ENCODE data around the gene SIGLEC9.

The SIGLEC9 gene

GRCh38 chr19:51111606-51112005 lies 13.1 kb upstream of the SIGLEC9 start:
- no peak for DNase-seq
- Histone ChIP-seq H3K36me3 (ENCODE audit: control insufficient read depth in 1 of 2, insufficient read depth in 2 of 2, low read length in 2 of 2) (no peaks in the 10 kb centered on the region), H3K79me2 (ENCODE audit: control insufficient read depth, insufficient read depth, low read length, poor library complexity) (no peaks in the 10 kb centered on the region), H3K27me3 (ENCODE audit: insufficient read depth, low read length) (no peaks in the 10 kb centered on the region), H2AK5ac (ENCODE audit: low read length) (no peak overlapping the region), H3K18ac (ENCODE audit: low read length) (no peak overlapping the region), H3K23ac (ENCODE audit: low read length) (no peak overlapping the region), H3K4ac (ENCODE audit: low read depth, low read length) (no peak overlapping the region), H4K12ac (ENCODE audit: low read depth, low read length) (no peak overlapping the region), H2BK120ac (ENCODE audit: insufficient read depth, low read length, poor library complexity) (no peak overlapping the region), H3K4me3 (ENCODE audit: low read depth, low read length) (no peak overlapping the region), H2AFZ (ENCODE audit: insufficient read depth, low read length, poor library complexity) (no peak overlapping the region), H3K14ac (ENCODE audit: low read length) (no peak overlapping the region), H3K4me2 (ENCODE audit: low read length) (no peak overlapping the region), H3K27ac (ENCODE audit: low read depth, low read length) (no peak overlapping the region), H3K9me3 (ENCODE audit: insufficient read depth, low read depth, low read length) (peaks cover 2% of the 10 kb centered on the region), H2BK12ac (ENCODE audit: low read length) (no peak overlapping the region), H3K4me1 (ENCODE audit: control insufficient read depth in 1 of 2, insufficient read depth in 2 of 2, low read length in 2 of 2) (peaks cover 7 to 10% of the 10 kb centered on the region in 2 experiments), H3K79me1 (ENCODE audit: low read length) (peaks cover 2% of the 10 kb centered on the region), H3K9ac (ENCODE audit: low read length) (no peak overlapping the region), H4K91ac (ENCODE audit: low read depth, low read length) (no peak overlapping the region), H4K8ac (ENCODE audit: low read depth, low read length) (no peak overlapping the region), H2BK5ac (ENCODE audit: low read depth, low read length, poor library complexity) (no peak overlapping the region)
- no CpG with 5 or more reads among the region's 6 CpGs for WGBS (ENCODE audit: extremely low coverage, insufficient coverage, insufficient read length)

GRCh38 chr19:51114087-51114729 lies 10.5 kb upstream of the SIGLEC9 start:
- H4K91ac ChIP-seq (ENCODE audit: low read depth, low read length), result no peak overlapping the region
- no peak overlapping the region for H2AK5ac ChIP-seq (ENCODE audit: low read length)
- no peak overlapping the region for H3K9ac ChIP-seq (ENCODE audit: low read length)
- DNase-seq, result no peak
- H3K27ac ChIP-seq (ENCODE audit: low read depth, low read length), result no peak overlapping the region
- peaks cover 2% of the 10 kb centered on the region for H3K9me3 ChIP-seq (ENCODE audit: insufficient read depth, low read depth, low read length)
- no peaks in the 10 kb centered on the region for H3K36me3 ChIP-seq (ENCODE audit: control insufficient read depth in 1 of 2, insufficient read depth in 2 of 2, low read length in 2 of 2)
- no peak overlapping the region for H2BK120ac ChIP-seq (ENCODE audit: insufficient read depth, low read length, poor library complexity)
- H2AFZ ChIP-seq (ENCODE audit: insufficient read depth, low read length, poor library complexity), result no peak overlapping the region
- no peak overlapping the region for H3K4ac ChIP-seq (ENCODE audit: low read depth, low read length)
- H3K18ac ChIP-seq (ENCODE audit: low read length), result no peak overlapping the region
- H2BK5ac ChIP-seq (ENCODE audit: low read depth, low read length, poor library complexity), result no peak overlapping the region
- no peak overlapping the region for H3K14ac ChIP-seq (ENCODE audit: low read length)
- no peak overlapping the region for H4K8ac ChIP-seq (ENCODE audit: low read depth, low read length)
- H4K12ac ChIP-seq (ENCODE audit: low read depth, low read length), result no peak overlapping the region
- no CpG with 5 or more reads among the region's 6 CpGs for WGBS (ENCODE audit: extremely low coverage, insufficient coverage, insufficient read length)
- H3K4me1 ChIP-seq (ENCODE audit: control insufficient read depth in 1 of 2, insufficient read depth in 2 of 2, low read length in 2 of 2), result no peaks in the 10 kb centered on the region
- H3K4me3 ChIP-seq (ENCODE audit: low read depth, low read length), result no peak overlapping the region
- no peaks in the 10 kb centered on the region for H3K27me3 ChIP-seq (ENCODE audit: insufficient read depth, low read length)
- no peak overlapping the region for H2BK12ac ChIP-seq (ENCODE audit: low read length)
- H3K23ac ChIP-seq (ENCODE audit: low read length), result no peak overlapping the region
- H3K4me2 ChIP-seq (ENCODE audit: low read length), result no peak overlapping the region
- H3K79me1 ChIP-seq (ENCODE audit: low read length), result no peaks in the 10 kb centered on the region
- H3K79me2 ChIP-seq (ENCODE audit: control insufficient read depth, insufficient read depth, low read length, poor library complexity), result no peaks in the 10 kb centered on the region

- Histone ChIP-seq H4K8ac (ENCODE audit: low read depth, low read length) (no peak overlapping the region), H3K79me1 (ENCODE audit: low read length) (no peaks in the 10 kb centered on the region), H3K14ac (ENCODE audit: low read length) (no peak overlapping the region), H3K79me2 (ENCODE audit: control insufficient read depth, insufficient read depth, low read length, poor library complexity) (no peaks in the 10 kb centered on the region), H4K12ac (ENCODE audit: low read depth, low read length) (no peak overlapping the region), H3K23ac (ENCODE audit: low read length) (no peak overlapping the region), H4K91ac (ENCODE audit: low read depth, low read length) (no peak overlapping the region), H3K9me3 (ENCODE audit: insufficient read depth, low read depth, low read length) (peaks cover 2% of the 10 kb centered on the region), H3K9ac (ENCODE audit: low read length) (no peak overlapping the region), H2AFZ (ENCODE audit: insufficient read depth, low read length, poor library complexity) (no peak overlapping the region), H3K4ac (ENCODE audit: low read depth, low read length) (no peak overlapping the region), H3K36me3 (ENCODE audit: control insufficient read depth in 1 of 2, insufficient read depth in 2 of 2, low read length in 2 of 2) (no peaks in the 10 kb centered on the region), H2BK12ac (ENCODE audit: low read length) (no peak overlapping the region), H2BK5ac (ENCODE audit: low read depth, low read length, poor library complexity) (no peak overlapping the region), H2BK120ac (ENCODE audit: insufficient read depth, low read length, poor library complexity) (no peak overlapping the region), H3K4me2 (ENCODE audit: low read length) (no peak overlapping the region), H3K18ac (ENCODE audit: low read length) (no peak overlapping the region), H3K4me3 (ENCODE audit: low read depth, low read length) (no peak overlapping the region), H3K27ac (ENCODE audit: low read depth, low read length) (no peak overlapping the region), H2AK5ac (ENCODE audit: low read length) (no peak overlapping the region), H3K4me1 (ENCODE audit: control insufficient read depth in 1 of 2, insufficient read depth in 2 of 2, low read length in 2 of 2) (no peaks in the 10 kb centered on the region), H3K27me3 (ENCODE audit: insufficient read depth, low read length) (no peaks in the 10 kb centered on the region)
- no peak for DNase-seq
- WGBS (ENCODE audit: extremely low coverage, insufficient coverage, insufficient read length), result no CpG with 5 or more reads among the region's 6 CpGs
These were observed 7.9 kb upstream of the SIGLEC9 start for GRCh38 chr19:51116736-51117286.

GRCh38 chr19:51119101-51119500 lies 5.6 kb upstream of the SIGLEC9 start:
- no peak overlapping the region for H3K14ac ChIP-seq (ENCODE audit: low read length)
- H2BK12ac ChIP-seq (ENCODE audit: low read length), result no peak overlapping the region
- no peak overlapping the region for H3K23ac ChIP-seq (ENCODE audit: low read length)
- no peaks in the 10 kb centered on the region for H3K79me2 ChIP-seq (ENCODE audit: control insufficient read depth, insufficient read depth, low read length, poor library complexity)
- H2AFZ ChIP-seq (ENCODE audit: insufficient read depth, low read length, poor library complexity), result no peak overlapping the region
- no peaks in the 10 kb centered on the region for H3K27me3 ChIP-seq (ENCODE audit: insufficient read depth, low read length)
- H3K36me3 ChIP-seq (ENCODE audit: control insufficient read depth in 1 of 2, insufficient read depth in 2 of 2, low read length in 2 of 2), result no peaks in the 10 kb centered on the region
- H3K4me2 ChIP-seq (ENCODE audit: low read length), result no peak overlapping the region
- H3K9me3 ChIP-seq (ENCODE audit: insufficient read depth, low read depth, low read length), result peaks cover under 1% of the 10 kb centered on the region
- no peak overlapping the region for H3K4me3 ChIP-seq (ENCODE audit: low read depth, low read length)
- H2BK5ac ChIP-seq (ENCODE audit: low read depth, low read length, poor library complexity), result no peak overlapping the region
- H2BK120ac ChIP-seq (ENCODE audit: insufficient read depth, low read length, poor library complexity), result no peak overlapping the region
- H3K27ac ChIP-seq (ENCODE audit: low read depth, low read length), result no peak overlapping the region
- no peak overlapping the region for H4K12ac ChIP-seq (ENCODE audit: low read depth, low read length)
- no peak overlapping the region for H2AK5ac ChIP-seq (ENCODE audit: low read length)
- no peak overlapping the region for H4K91ac ChIP-seq (ENCODE audit: low read depth, low read length)
- no peaks in the 10 kb centered on the region for H3K79me1 ChIP-seq (ENCODE audit: low read length)
- H3K4ac ChIP-seq (ENCODE audit: low read depth, low read length), result no peak overlapping the region
- no peaks in the 10 kb centered on the region for H3K4me1 ChIP-seq (ENCODE audit: control insufficient read depth in 1 of 2, insufficient read depth in 2 of 2, low read length in 2 of 2)
- no peak overlapping the region for H3K9ac ChIP-seq (ENCODE audit: low read length)
- DNase-seq, result no peak
- H4K8ac ChIP-seq (ENCODE audit: low read depth, low read length), result no peak overlapping the region
- WGBS (ENCODE audit: extremely low coverage, insufficient coverage, insufficient read length), result no CpG with 5 or more reads among the region's 4 CpGs
- H3K18ac ChIP-seq (ENCODE audit: low read length), result no peak overlapping the region

All from trophoblast cell (in vitro differentiated cells and primary cell).